ENCODE results near the gene STRN3.
A peak's percentile ranks its signal among the peaks of the same experiment; 100 is the strongest.

The STRN3 gene

GRCh38 chr14:30874999-30875787, 151.0 kb downstream of the STRN3 start:
- Histone ChIP-seq H3K36me3 (replicated peaks) (no peaks in the 10 kb centered on the region), H3K27ac (no peak overlapping the region), H3K4me3 (ENCODE audit: low read depth, low read length) (peak overlapping the region; percentile 56), H3K27me3 (replicated peaks) (peaks cover 11% of the 10 kb centered on the region)
- no peak for TF ChIP-seq CTCF (IDR thresholded peaks at IDR 0.05; ENCODE audit: low read depth, low read length, missing control alignments)
- in situ Hi-C loops (cut with HindIII; ENCODE audit: low pct_ligation_motif_present, low sequenced_read_pairs): no loop called here
- DNase-seq: no peak

DNA sequence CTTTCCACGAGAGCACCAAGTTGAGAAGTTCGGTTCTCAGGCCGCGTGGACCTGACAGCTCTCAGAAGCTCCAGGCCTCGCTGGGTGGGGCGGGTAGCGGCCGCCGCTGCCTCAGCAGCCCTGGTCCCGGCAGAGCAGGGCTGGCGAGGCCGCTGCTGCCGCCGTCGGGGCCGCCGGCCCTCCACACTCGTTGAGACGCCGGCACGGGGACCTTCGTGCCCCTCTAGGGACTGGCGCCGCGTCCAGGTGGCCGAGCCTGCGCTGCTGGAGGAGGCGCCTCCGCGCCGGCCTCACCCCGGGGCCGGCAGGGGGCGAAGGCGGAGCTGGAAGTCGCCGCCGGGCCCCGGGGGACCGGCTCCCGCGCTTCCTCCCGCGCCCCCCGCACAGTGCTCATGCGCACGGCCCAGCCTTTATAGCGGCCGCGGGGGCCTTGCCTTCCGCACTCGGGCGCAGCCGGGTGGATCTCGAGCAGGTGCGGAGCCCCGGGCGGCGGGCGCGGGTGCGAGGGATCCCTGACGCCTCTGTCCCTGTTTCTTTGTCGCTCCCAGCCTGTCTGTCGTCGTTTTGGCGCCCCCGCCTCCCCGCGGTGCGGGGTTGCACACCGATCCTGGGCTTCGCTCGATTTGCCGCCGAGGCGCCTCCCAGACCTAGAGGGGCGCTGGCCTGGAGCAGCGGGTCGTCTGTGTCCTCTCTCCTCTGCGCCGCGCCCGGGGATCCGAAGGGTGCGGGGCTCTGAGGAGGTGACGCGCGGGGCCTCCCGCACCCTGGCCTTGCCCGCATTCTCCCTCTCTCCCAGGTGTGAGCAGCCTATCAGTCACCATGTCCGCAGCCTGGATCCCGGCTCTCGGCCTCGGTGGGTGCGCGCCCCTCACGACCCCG, 151.8 kb downstream of the STRN3 start, which contains the start of gene COCH:
COCH (plus strand) TSS at position 440 of the 879 bp plus-strand sequence; CDS start at position 820, 380 bp downstream.
- Histone ChIP-seq H3K4me3 (ENCODE audit: low read depth, low read length) (peak within 1 kb of the TSS; percentile 56), H3K36me3 (replicated peaks) (no peaks in the 10 kb centered on the region), H3K27me3 (replicated peaks) (peaks cover 11% of the 10 kb centered on the region), H3K27ac (no peak within 1 kb of the TSS)
- TF ChIP-seq CTCF (IDR thresholded peaks at IDR 0.05; ENCODE audit: low read depth, low read length, missing control alignments): no peak
- DNase-seq: no peak
- in situ Hi-C loops (cut with HindIII; ENCODE audit: low pct_ligation_motif_present, low sequenced_read_pairs): no loop called here

DNA sequence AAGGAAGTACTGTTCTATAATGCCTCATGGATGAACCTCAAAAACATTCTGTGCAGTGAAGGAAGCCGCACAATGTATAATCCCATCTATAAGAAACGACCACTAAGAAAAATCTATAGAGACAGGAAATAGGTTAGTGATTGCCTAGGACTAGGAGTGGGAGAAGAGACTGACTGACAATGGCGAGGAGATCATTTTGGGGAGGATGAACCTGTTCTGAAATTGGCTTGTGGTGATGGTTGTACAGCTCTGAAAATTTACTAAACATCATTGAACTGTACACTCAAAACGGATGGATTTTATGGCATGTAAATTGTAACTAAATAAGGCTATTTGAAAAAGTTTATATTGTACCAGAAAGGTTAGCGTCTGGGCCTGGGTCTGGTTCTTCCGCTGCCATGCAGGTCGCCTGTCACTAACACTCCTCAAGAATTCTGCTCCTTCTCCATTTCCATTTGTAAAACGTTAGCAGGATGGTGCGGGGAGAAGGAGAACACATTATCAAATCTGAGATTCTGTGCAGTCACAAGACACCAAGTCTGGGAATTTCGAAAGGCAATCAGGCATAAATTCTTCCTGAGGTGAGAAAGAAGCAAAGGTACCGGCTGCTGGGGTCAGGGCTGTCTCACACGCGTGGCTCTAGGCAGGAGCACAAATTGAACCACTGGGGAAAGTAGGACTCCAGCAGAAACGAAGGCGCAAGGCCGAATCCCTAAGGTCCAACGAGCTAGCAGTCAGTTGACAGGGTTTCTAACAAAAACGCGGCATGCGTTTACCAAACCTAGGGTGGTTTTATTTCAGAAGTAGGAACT, 152.7 kb downstream of the STRN3 start:
- Histone ChIP-seq H3K4me3 (ENCODE audit: low read depth, low read length) (peak overlapping the region; percentile 56), H3K27ac (no peak overlapping the region), H3K27me3 (replicated peaks) (peaks cover 11% of the 10 kb centered on the region), H3K36me3 (replicated peaks) (no peaks in the 10 kb centered on the region)
- no peak for TF ChIP-seq CTCF (IDR thresholded peaks at IDR 0.05; ENCODE audit: low read depth, low read length, missing control alignments)
- in situ Hi-C loops (cut with HindIII; ENCODE audit: low pct_ligation_motif_present, low sequenced_read_pairs): no loop called here
- no peak for DNase-seq

DNA sequence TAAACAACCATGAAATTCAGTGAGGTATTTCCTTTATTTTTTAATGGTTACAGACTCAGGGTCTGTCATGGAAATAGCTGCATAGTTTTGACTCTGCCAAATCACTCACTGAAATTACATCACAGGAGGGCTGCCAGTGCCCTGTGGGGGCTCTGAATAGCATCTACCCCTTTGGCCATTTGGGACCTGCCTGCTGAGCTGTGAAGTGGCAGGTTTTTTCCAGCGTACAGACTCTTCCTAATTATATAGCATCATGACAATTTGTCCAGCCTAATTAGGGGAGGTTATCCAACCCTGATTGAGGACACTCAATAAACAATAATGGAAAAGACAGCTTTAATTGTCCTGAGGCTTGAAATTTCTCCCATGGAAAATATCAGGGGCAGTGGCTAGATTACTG, 153.6 kb downstream of the STRN3 start:
- in situ Hi-C loops (cut with HindIII; ENCODE audit: low pct_ligation_motif_present, low sequenced_read_pairs): no loop called here
- no peak for DNase-seq
- H3K27ac ChIP-seq: no peak overlapping the region
- H3K27me3 ChIP-seq (replicated peaks): peaks cover 11% of the 10 kb centered on the region
- no peaks in the 10 kb centered on the region for H3K36me3 ChIP-seq (replicated peaks)
- TF ChIP-seq CTCF (IDR thresholded peaks at IDR 0.05; ENCODE audit: low read depth, low read length, missing control alignments): no peak
- H3K4me3 ChIP-seq (ENCODE audit: low read depth, low read length): no peak overlapping the region

- TF ChIP-seq CTCF (IDR thresholded peaks at IDR 0.05; ENCODE audit: low read depth, low read length, missing control alignments): no peak
- H3K27me3 ChIP-seq (replicated peaks): peaks cover 4% of the 10 kb centered on the region
- in situ Hi-C loops (cut with HindIII; ENCODE audit: low pct_ligation_motif_present, low sequenced_read_pairs): no loop called here
Observed at GRCh38 chr14:30869551-30870155, 156.5 kb downstream of the STRN3 start.

More at GRCh38 chr14:30869551-30870155, 156.5 kb downstream of the STRN3 start:
- Histone ChIP-seq H3K36me3 (replicated peaks) (no peaks in the 10 kb centered on the region), H3K27ac (no peak overlapping the region), H3K4me3 (ENCODE audit: low read depth, low read length) (no peak overlapping the region)
- no peak for DNase-seq
